Measurements from ENCODE around the gene CYP11A1.

DNA sequence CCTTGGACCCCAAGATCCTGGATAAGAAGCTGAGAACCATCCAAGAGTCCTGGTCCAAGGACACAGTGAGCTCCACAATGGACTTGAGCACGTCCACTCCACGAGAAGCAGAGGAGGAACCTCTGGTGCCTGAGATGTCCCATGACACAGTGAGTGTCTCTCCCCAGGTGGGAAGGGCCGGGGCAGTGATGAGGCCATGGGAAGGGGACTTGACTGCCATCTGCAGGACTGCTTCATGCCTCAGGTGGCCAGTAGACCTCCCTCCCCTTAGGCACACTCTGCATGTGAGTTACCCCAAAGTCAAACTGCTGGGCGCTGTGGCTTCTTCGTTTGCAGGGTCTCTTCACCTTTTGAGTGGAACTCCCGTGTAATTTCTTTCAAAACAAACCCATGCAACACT, 71.6 kb downstream of the CYP11A1 start:
- TF ChIP-seq, protein P1, sequence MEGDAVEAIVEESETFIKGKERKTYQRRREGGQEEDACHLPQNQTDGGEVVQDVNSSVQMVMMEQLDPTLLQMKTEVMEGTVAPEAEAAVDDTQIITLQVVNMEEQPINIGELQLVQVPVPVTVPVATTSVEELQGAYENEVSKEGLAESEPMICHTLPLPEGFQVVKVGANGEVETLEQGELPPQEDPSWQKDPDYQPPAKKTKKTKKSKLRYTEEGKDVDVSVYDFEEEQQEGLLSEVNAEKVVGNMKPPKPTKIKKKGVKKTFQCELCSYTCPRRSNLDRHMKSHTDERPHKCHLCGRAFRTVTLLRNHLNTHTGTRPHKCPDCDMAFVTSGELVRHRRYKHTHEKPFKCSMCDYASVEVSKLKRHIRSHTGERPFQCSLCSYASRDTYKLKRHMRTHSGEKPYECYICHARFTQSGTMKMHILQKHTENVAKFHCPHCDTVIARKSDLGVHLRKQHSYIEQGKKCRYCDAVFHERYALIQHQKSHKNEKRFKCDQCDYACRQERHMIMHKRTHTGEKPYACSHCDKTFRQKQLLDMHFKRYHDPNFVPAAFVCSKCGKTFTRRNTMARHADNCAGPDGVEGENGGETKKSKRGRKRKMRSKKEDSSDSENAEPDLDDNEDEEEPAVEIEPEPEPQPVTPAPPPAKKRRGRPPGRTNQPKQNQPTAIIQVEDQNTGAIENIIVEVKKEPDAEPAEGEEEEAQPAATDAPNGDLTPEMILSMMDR (conservative IDR thresholded peaks at IDR 0.05), result no peak
- no peak for TF ChIP-seq ZFX (IDR thresholded peaks at IDR 0.05)
